CD4-positive, alpha-beta T cell (primary cell): Measurements from ENCODE around the gene CHD5. TPM values are rescaled to one million over a fixed set of nuclear protein-coding genes. Genes with fewer than 3 reads are reported as not detected.

Experiments used
- ATAC-seq: fragments of 200-7000 bp; cut with Tn5 transposase; one replicate; pipeline ENCODE4 v1.10.0; 2022; ENCODE audit warnings: mild to moderate bottlenecking; ENCODE audit not compliant: poor library complexity
- CTCF ChIA-PET: fragments of 350-600 bp; sonication (Branson Sonifier 250); formaldehyde crosslinking; loops from one replicate; lab custom pipeline; 2021; ENCODE audit warnings: antibody characterized with exemption, inconsistent platforms; lab: Charles Lee
- POLR2A ChIA-PET: fragments of 350-600 bp; sonication (Branson Sonifier 250); formaldehyde crosslinking; loops from one replicate; lab custom pipeline; 2021; ENCODE audit warnings: antibody characterized with exemption, inconsistent platforms; lab: Charles Lee
- DNase-seq, 14 experiments: peaks; one replicate each; pipeline ENCODE4 v3.0.0-alpha.2; 2013 to 2020; ENCODE audit warnings: mixed read lengths in 2 of 14
- H3K27ac ChIP-seq, 2 donors: one replicate each; pipeline versions ENCODE4 v1.5.1 to v1.7.0; 2013; ENCODE audit warnings: low read length in 2 of 2, low read depth in 1 of 2, mild to moderate bottlenecking in 1 of 2
- H3K27me3 ChIP-seq, 2 experiments: 1 replicate in 1 of 2; 2 replicates in 1 of 2; pipeline versions ENCODE4 v1.6.1 to v1.7.0; 2013; ENCODE audit warnings: low read length in 2 of 2, control low read depth in 1 of 2, mild to moderate bottlenecking in 1 of 2, moderate library complexity in 1 of 2; ENCODE audit not compliant: insufficient read depth in 2 of 2, control insufficient read depth in 1 of 2
- H3K36me3 ChIP-seq: one replicate; pipeline ENCODE4 v1.6.1; 2013; ENCODE audit warnings: low read length, control low read depth; ENCODE audit not compliant: insufficient read depth
- H3K4me1 ChIP-seq: one replicate; pipeline ENCODE4 v1.6.1; 2013; ENCODE audit warnings: low read length, control low read depth; ENCODE audit not compliant: insufficient read depth
- H3K4me3 ChIP-seq: one replicate; pipeline ENCODE4 v1.5.1; 2013; ENCODE audit warnings: mild to moderate bottlenecking, low read length, moderate library complexity
- H3K9me3 ChIP-seq, 2 experiments: 1 replicate in 1 of 2; 2 replicates in 1 of 2; pipeline versions ENCODE4 v1.6.1 to v1.7.0; 2013; ENCODE audit warnings: low read length in 2 of 2, mild to moderate bottlenecking in 2 of 2, control low read depth in 1 of 2, moderate library complexity in 1 of 2; ENCODE audit not compliant: control insufficient read depth in 1 of 2, insufficient read depth in 1 of 2
- H3K27ac Mint-ChIP-seq: one replicate; pipeline ENCODE4 v1.8.0; 2020; ENCODE audit warnings: mixed read lengths
- H3K27me3 Mint-ChIP-seq: one replicate; pipeline ENCODE4 v1.8.0; 2021; ENCODE audit warnings: mixed read lengths
- H3K36me3 Mint-ChIP-seq: one replicate; pipeline ENCODE4 v1.8.0; 2021; ENCODE audit warnings: low read depth, mixed read lengths
- H3K4me1 Mint-ChIP-seq: one replicate; pipeline ENCODE4 v1.8.0; 2021; ENCODE audit warnings: low read depth, mixed read lengths
- H3K4me3 Mint-ChIP-seq: one replicate; pipeline ENCODE4 v1.8.0; 2020; ENCODE audit warnings: mild to moderate bottlenecking, mixed read lengths
- H3K9me3 Mint-ChIP-seq: one replicate; pipeline ENCODE4 v1.8.0; 2020; ENCODE audit warnings: mixed read lengths
- CTCF ChIP-seq: fragments of 200-600 bp; IDR thresholded peaks from one replicate; pipeline ENCODE4 v1.8.0; 2022; ENCODE audit warnings: antibody characterized with exemption, mild to moderate bottlenecking
- intact Hi-C, 2 experiments: fragments of 100-400 bp; cut with DNase I in 1 of 2; cut with micrococcal nuclease in 1 of 2; formaldehyde crosslinking; loops; one replicate each; pipeline versions ENCODE4 v1.15.1 to v1.9.0; 2023 to 2025; cut with DNase I, micrococcal nuclease
- total RNA-seq, 174 experiments: library from RNA in 2 of 174; stranded (reverse) in 2 of 174; gene quantifications; one replicate each; pipeline ENCODE4 v1.2.3 and lab custom pipeline; 2021 to 2026

Gene CHD5
- total RNA-seq, 2 experiments from 2014 or later = 0.25 to 0.34 TPM

- DNase-seq (peak in 1 of 14 experiments; percentile 1), ATAC-seq (no peak)
- H3K4me3 ChIP-seq = no peak overlapping the region
- Mint-ChIP-seq H3K9me3 (no peaks in the 10 kb centered on the region), H3K36me3 (peaks cover 38% of the 10 kb centered on the region), H3K27me3 (no peaks in the 10 kb centered on the region), H3K4me3 (no peak overlapping the region), H3K4me1 (no peaks in the 10 kb centered on the region), H3K27ac (no peak overlapping the region)
- CTCF ChIA-PET = no interaction called here
- no peak for TF ChIP-seq CTCF
- H3K9me3 ChIP-seq = no peaks in the 10 kb centered on the region
- POLR2A ChIA-PET = no interaction called here
- no peaks in the 10 kb centered on the region for H3K27me3 ChIP-seq
- peaks cover 57% of the 10 kb centered on the region for H3K36me3 ChIP-seq
- H3K27ac ChIP-seq = no peak overlapping the region
- no peaks in the 10 kb centered on the region for H3K4me1 ChIP-seq
- intact Hi-C loops = no loop called here
These were observed 83.6 kb downstream of the CHD5 start for GRCh38 chr1:6096243-6097116.

GRCh38 chr1:6095511-6096242, 84.4 kb downstream of the CHD5 start:
- intact Hi-C loops = no loop called here
- no peak overlapping the region for H3K4me3 Mint-ChIP-seq
- no peak overlapping the region for H3K27ac Mint-ChIP-seq
- no peaks in the 10 kb centered on the region for H3K4me1 Mint-ChIP-seq
- H3K36me3 Mint-ChIP-seq = peaks cover 44% of the 10 kb centered on the region
- ATAC-seq (no peak), DNase-seq (peak in 1 of 14 experiments; percentile 1)
- CTCF ChIA-PET = no interaction called here
- H3K36me3 ChIP-seq = peaks cover 62% of the 10 kb centered on the region
- POLR2A ChIA-PET = interaction anchor here (0.6 kb wide), 1 partner anchor 63 kb away, joined by 3 read pairs; no protein-coding TSS in a partner anchor
- H3K27me3 ChIP-seq = no peaks in the 10 kb centered on the region
- no peaks in the 10 kb centered on the region for H3K9me3 ChIP-seq
- no peak overlapping the region for H3K27ac ChIP-seq
- H3K9me3 Mint-ChIP-seq = no peaks in the 10 kb centered on the region
- no peak for TF ChIP-seq CTCF
- H3K27me3 Mint-ChIP-seq = no peaks in the 10 kb centered on the region
- H3K4me1 ChIP-seq = no peaks in the 10 kb centered on the region
- H3K4me3 ChIP-seq = no peak overlapping the region

- Histone ChIP-seq H3K27ac (no peak overlapping the region), H3K4me1 (no peaks in the 10 kb centered on the region), H3K9me3 (no peaks in the 10 kb centered on the region), H3K4me3 (no peak overlapping the region), H3K36me3 (peaks cover 69% of the 10 kb centered on the region), H3K27me3 (no peaks in the 10 kb centered on the region)
- H3K9me3 Mint-ChIP-seq = no peaks in the 10 kb centered on the region
- POLR2A ChIA-PET = no interaction called here
- no peak for DNase-seq
- no peaks in the 10 kb centered on the region for H3K4me1 Mint-ChIP-seq
- no peaks in the 10 kb centered on the region for H3K27me3 Mint-ChIP-seq
- H3K4me3 Mint-ChIP-seq = no peak overlapping the region
- H3K36me3 Mint-ChIP-seq = peaks cover 46% of the 10 kb centered on the region
- CTCF ChIA-PET = no interaction called here
- intact Hi-C loops = no loop called here
- ATAC-seq = no peak
- no peak for TF ChIP-seq CTCF
- no peak overlapping the region for H3K27ac Mint-ChIP-seq
These were observed 85.2 kb downstream of the CHD5 start for GRCh38 chr1:6094801-6095505.
